Fibroblast of the conjunctiva (primary cell): Measurements from ENCODE around the gene RGS7.
"Not testable (repeated sequence)": the region's sequence is repeated elsewhere in the genome, so short reads cannot be mapped to it uniquely, and the experiment has no call there.

Experiments used
- DNase-seq: peaks from one replicate; pipeline ENCODE4 v3.0.0-alpha.2; 2010; ENCODE audit warnings: low read depth

The RGS7 gene

GRCh38 chr1:241271427-241271826 is 85.6 kb downstream of the RGS7 start:
- DNase-seq = no peak

GRCh38 chr1:241270016-241270415 is 87.0 kb downstream of the RGS7 start:
- DNase-seq = no peak

- DNase-seq = no peak
These were observed 87.9 kb downstream of the RGS7 start for GRCh38 chr1:241269116-241269515.

GRCh38 chr1:241266121-241266520 is 90.9 kb downstream of the RGS7 start:
- no peak for DNase-seq

GRCh38 chr1:241265428-241265827 is 91.6 kb downstream of the RGS7 start:
- DNase-seq = no peak

- no peak for DNase-seq
These were observed 93.7 kb downstream of the RGS7 start for GRCh38 chr1:241263346-241263745.

GRCh38 chr1:241253471-241253870 is 103.5 kb downstream of the RGS7 start:
- DNase-seq = no peak

GRCh38 chr1:241250465-241250864 is 106.5 kb downstream of the RGS7 start:
- no peak for DNase-seq

GRCh38 chr1:241240069-241240468 is 116.9 kb downstream of the RGS7 start:
- DNase-seq = no peak

- no peak for DNase-seq
These were observed 119.1 kb downstream of the RGS7 start for GRCh38 chr1:241237873-241238272.

GRCh38 chr1:241235256-241235897 is 121.6 kb downstream of the RGS7 start:
- peak; percentile 1 for DNase-seq

GRCh38 chr1:241229711-241230110 is 127.3 kb downstream of the RGS7 start:
- no peak for DNase-seq

GRCh38 chr1:241229216-241229615 is 127.8 kb downstream of the RGS7 start:
- no peak for DNase-seq

GRCh38 chr1:241228339-241228738 is 128.7 kb downstream of the RGS7 start:
- DNase-seq = no peak

GRCh38 chr1:241225741-241226140 is 131.3 kb downstream of the RGS7 start:
- no peak for DNase-seq

GRCh38 chr1:241224189-241224588 is 132.8 kb downstream of the RGS7 start:
- not testable (repeated sequence) for DNase-seq

GRCh38 chr1:241222813-241223212 is 134.2 kb downstream of the RGS7 start:
- DNase-seq = not testable (repeated sequence)

GRCh38 chr1:241221319-241221718 is 135.7 kb downstream of the RGS7 start:
- no peak for DNase-seq

GRCh38 chr1:241220913-241221312 is 136.1 kb downstream of the RGS7 start:
- not testable (repeated sequence) for DNase-seq

GRCh38 chr1:241219449-241219848 is 137.6 kb downstream of the RGS7 start:
- no peak for DNase-seq

- DNase-seq = no peak
These were observed 139.5 kb downstream of the RGS7 start for GRCh38 chr1:241217516-241217915.

- DNase-seq = no peak
These were observed 141.3 kb downstream of the RGS7 start for GRCh38 chr1:241215683-241216082.

GRCh38 chr1:241215203-241215602 is 141.8 kb downstream of the RGS7 start:
- no peak for DNase-seq

GRCh38 chr1:241213139-241213538 is 143.9 kb downstream of the RGS7 start:
- DNase-seq = no peak
